CD14-positive monocyte (primary cell): ENCODE data around the gene GRAP. TPM values are rescaled to one million over a fixed set of nuclear protein-coding genes. Genes with fewer than 3 reads are reported as not detected.

ENCODE experiments used
- DNase-seq, 3 donors: peaks; one replicate each; pipeline ENCODE4 v3.0.0-alpha.2; 2011 to 2022
- H2AFZ ChIP-seq: 2 replicates; pipeline ENCODE4 v1.6.0; 2012; ENCODE audit warnings: mild to moderate bottlenecking, low read depth, low read length, inconsistent platforms; ENCODE audit not compliant: insufficient read depth, poor library complexity, severe bottlenecking
- H3K27ac ChIP-seq, 2 donors: 1 replicate in 1 of 2; 2 replicates in 1 of 2; pipeline ENCODE4 v1.5.1; 2012 to 2013; ENCODE audit warnings: low read length in 2 of 2, control low read depth in 1 of 2, inconsistent platforms in 1 of 2, low read depth in 1 of 2, mild to moderate bottlenecking in 1 of 2
- H3K27me3 ChIP-seq, 2 donors: one replicate each; pipeline versions ENCODE4 v1.6.0 to v1.6.1; 2011 to 2013; ENCODE audit warnings: low read length in 2 of 2; ENCODE audit not compliant: control insufficient read depth in 2 of 2, insufficient read depth in 2 of 2
- H3K36me3 ChIP-seq, 2 donors: replicated peaks in 1 of 2; 1 replicate in 1 of 2; 2 replicates in 1 of 2; pipeline versions ENCODE4 v1.5.1 to v1.6.1; 2012 to 2013; ENCODE audit warnings: low read length in 2 of 2, control low read depth in 1 of 2, inconsistent platforms in 1 of 2, mild to moderate bottlenecking in 1 of 2; ENCODE audit not compliant: insufficient read depth in 2 of 2, control insufficient read depth in 1 of 2
- H3K4me1 ChIP-seq, 2 donors: 1 replicate in 1 of 2; 2 replicates in 1 of 2; pipeline versions ENCODE4 v1.5.1 to v1.6.1; 2012 to 2013; ENCODE audit warnings: low read length in 2 of 2, control low read depth in 1 of 2, inconsistent platforms in 1 of 2, mild to moderate bottlenecking in 1 of 2, moderate library complexity in 1 of 2; ENCODE audit not compliant: insufficient read depth in 2 of 2, control insufficient read depth in 1 of 2
- H3K4me2 ChIP-seq: replicated peaks from 2 replicates; pipeline ENCODE3; 2012; ENCODE audit warnings: low read length, moderate library complexity, mild to moderate bottlenecking; ENCODE audit not compliant: poor library complexity, severe bottlenecking; ENCODE audit errors: extremely low read depth
- H3K4me3 ChIP-seq, 3 experiments: fragments of 200-600 bp in 1 of 3; sonication (generic) in 1 of 3; replicated peaks in 1 of 3; 1 replicate in 2 of 3; 2 replicates in 1 of 3; pipeline ENCODE4 v1.5.1; 2011 to 2013; ENCODE audit warnings: low read length in 3 of 3, mild to moderate bottlenecking in 3 of 3, control low read depth in 2 of 3, low read depth in 2 of 3, inconsistent platforms in 1 of 3, moderate library complexity in 1 of 3
- H3K79me2 ChIP-seq: 2 replicates; pipeline ENCODE4 v1.6.0; 2012; ENCODE audit warnings: mild to moderate bottlenecking, control low read depth, inconsistent platforms, low read length, moderate library complexity; ENCODE audit not compliant: insufficient read depth
- H3K9ac ChIP-seq: 2 replicates; pipeline ENCODE4 v1.6.0; 2017; ENCODE audit warnings: low read length, mild to moderate bottlenecking; ENCODE audit not compliant: insufficient read depth, poor library complexity, severe bottlenecking
- H3K9me3 ChIP-seq, 2 donors: replicated peaks in 1 of 2; 1 replicate in 1 of 2; 2 replicates in 1 of 2; pipeline versions ENCODE4 v1.5.1 to v1.6.1; 2012 to 2013; ENCODE audit warnings: low read length in 2 of 2, control low read depth in 1 of 2; ENCODE audit not compliant: control insufficient read depth in 1 of 2, insufficient read depth in 1 of 2
- H4K20me1 ChIP-seq: 2 replicates; pipeline ENCODE4 v1.6.0; 2012; ENCODE audit warnings: mild to moderate bottlenecking, low read length, control low read depth, moderate library complexity; ENCODE audit not compliant: insufficient read depth
- H3K27ac Mint-ChIP-seq, 7 donors: one replicate each; pipeline ENCODE4 v1.8.0; 2020; ENCODE audit warnings: mild to moderate bottlenecking in 7 of 7, mixed read lengths in 7 of 7, moderate library complexity in 6 of 7, inconsistent platforms in 2 of 7
- H3K27me3 Mint-ChIP-seq, 3 donors: one replicate each; pipeline ENCODE4 v1.8.0; 2021 to 2022; ENCODE audit warnings: low read depth in 3 of 3, mild to moderate bottlenecking in 3 of 3, mixed read lengths in 3 of 3, moderate library complexity in 3 of 3, inconsistent platforms in 1 of 3
- H3K36me3 Mint-ChIP-seq, 2 donors: one replicate each; pipeline ENCODE4 v1.8.0; 2020; ENCODE audit warnings: mixed read lengths in 2 of 2, inconsistent platforms in 1 of 2, mild to moderate bottlenecking in 1 of 2
- H3K4me1 Mint-ChIP-seq: one replicate; pipeline ENCODE4 v1.8.0; 2020; ENCODE audit warnings: mild to moderate bottlenecking, mixed read lengths
- H3K4me3 Mint-ChIP-seq, 2 donors: one replicate each; pipeline ENCODE4 v1.8.0; 2020; ENCODE audit warnings: mild to moderate bottlenecking in 2 of 2, mixed read lengths in 2 of 2, moderate library complexity in 1 of 2
- H3K9me3 Mint-ChIP-seq, 7 donors: one replicate each; pipeline ENCODE4 v1.8.0; 2020 to 2022; ENCODE audit warnings: mixed read lengths in 7 of 7, mild to moderate bottlenecking in 6 of 7, moderate library complexity in 6 of 7, inconsistent platforms in 2 of 7
- WGBS: methylation state at CpG from one replicate; pipeline ENCODE4 v1.1.5; 2013; ENCODE audit warnings: missing lambda C conversion rate; ENCODE audit not compliant: insufficient coverage; 5-methylcytosine and 5-hydroxymethylcytosine counted together
- intact Hi-C, 2 donors: fragments of 100-400 bp; cut with micrococcal nuclease; formaldehyde crosslinking; loops; one replicate each; pipeline versions ENCODE4 v1.15.0 to v1.15.1; 2023
- polyA plus RNA-seq, 3 donors: library from polyadenylated mRNA; depleted of rRNA in 1 of 3; unstranded in 2 of 3; stranded (reverse) in 1 of 3; fragments of 300-500 nt in 2 of 3; fragments of >200 nt in 1 of 3; fragmentation: Illumina TruSeq in 2 of 3; gene quantifications; 1 replicate in 2 of 3; 2 replicates in 1 of 3; pipeline ENCODE4 v1.2.3, GENCODE V29; 2012 to 2021
- TF ChIP-seq, protein P1 (sequence below): fragments of 200-600 bp; IDR thresholded peaks from one replicate; pipeline ENCODE4 v1.8.0; 2022; ENCODE audit warnings: antibody characterized with exemption, mild to moderate bottlenecking

The GRAP gene
- polyA plus RNA-seq, 3 donors, result 3.9 to 5.9 (median 4.5) TPM

- peaks cover 10% of the 10 kb centered on the region for H3K4me1 Mint-ChIP-seq
- H3K9me3 ChIP-seq, result no peaks in the 10 kb centered on the region
Measured at GRCh38 chr17:18997650-18998196, 49.0 kb downstream of the GRAP start.

DNA sequence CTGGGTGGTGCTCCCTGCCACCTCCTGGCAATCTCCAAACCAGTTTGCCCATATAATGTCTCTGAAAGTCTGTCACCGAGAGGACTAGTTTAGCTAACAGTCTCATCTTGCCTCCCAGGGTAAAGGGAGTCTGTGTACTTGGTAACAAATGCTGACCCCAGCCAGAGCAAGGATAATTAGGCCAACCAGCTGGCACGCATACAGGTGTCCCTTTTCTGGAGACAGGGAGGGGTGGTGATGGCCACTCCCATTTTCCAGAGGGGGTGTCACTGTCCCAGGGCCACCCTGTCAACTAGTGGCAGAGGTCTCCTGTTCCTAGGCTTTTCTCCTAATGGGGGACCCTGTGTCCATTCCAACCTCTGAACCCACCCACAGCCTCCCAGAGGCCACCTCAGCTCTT is 50.3 kb downstream of the GRAP start:
- H3K9ac ChIP-seq, result no peak overlapping the region
- TF ChIP-seq, protein P1, sequence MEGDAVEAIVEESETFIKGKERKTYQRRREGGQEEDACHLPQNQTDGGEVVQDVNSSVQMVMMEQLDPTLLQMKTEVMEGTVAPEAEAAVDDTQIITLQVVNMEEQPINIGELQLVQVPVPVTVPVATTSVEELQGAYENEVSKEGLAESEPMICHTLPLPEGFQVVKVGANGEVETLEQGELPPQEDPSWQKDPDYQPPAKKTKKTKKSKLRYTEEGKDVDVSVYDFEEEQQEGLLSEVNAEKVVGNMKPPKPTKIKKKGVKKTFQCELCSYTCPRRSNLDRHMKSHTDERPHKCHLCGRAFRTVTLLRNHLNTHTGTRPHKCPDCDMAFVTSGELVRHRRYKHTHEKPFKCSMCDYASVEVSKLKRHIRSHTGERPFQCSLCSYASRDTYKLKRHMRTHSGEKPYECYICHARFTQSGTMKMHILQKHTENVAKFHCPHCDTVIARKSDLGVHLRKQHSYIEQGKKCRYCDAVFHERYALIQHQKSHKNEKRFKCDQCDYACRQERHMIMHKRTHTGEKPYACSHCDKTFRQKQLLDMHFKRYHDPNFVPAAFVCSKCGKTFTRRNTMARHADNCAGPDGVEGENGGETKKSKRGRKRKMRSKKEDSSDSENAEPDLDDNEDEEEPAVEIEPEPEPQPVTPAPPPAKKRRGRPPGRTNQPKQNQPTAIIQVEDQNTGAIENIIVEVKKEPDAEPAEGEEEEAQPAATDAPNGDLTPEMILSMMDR, result no peak
- no peaks in the 10 kb centered on the region for H3K4me1 ChIP-seq
- intact Hi-C loops, result no loop called here
- H3K79me2 ChIP-seq, result no peaks in the 10 kb centered on the region
- H3K27ac ChIP-seq, result no peak overlapping the region
- no peak overlapping the region for H2AFZ ChIP-seq
- H3K36me3 Mint-ChIP-seq, result peaks cover 0 to 6% of the 10 kb centered on the region in 2 donors
- no peaks in the 10 kb centered on the region for H4K20me1 ChIP-seq
- no peak overlapping the region for H3K4me2 ChIP-seq
- no peak overlapping the region for H3K4me3 Mint-ChIP-seq
- H3K36me3 ChIP-seq, result no peaks in the 10 kb centered on the region
- no peak overlapping the region for H3K27ac Mint-ChIP-seq
- H3K27me3 Mint-ChIP-seq, result peaks cover 14 to 41% (median 22%) of the 10 kb centered on the region in 3 donors
- peaks cover 7% of the 10 kb centered on the region for H3K4me1 Mint-ChIP-seq
- H3K9me3 Mint-ChIP-seq, result peaks cover 4 to 18% (median 11%) of the 10 kb centered on the region in 7 donors
- H3K27me3 ChIP-seq, result peaks cover 0 to 11% of the 10 kb centered on the region in 2 donors
- no peak overlapping the region for H3K4me3 ChIP-seq
- H3K9me3 ChIP-seq, result no peaks in the 10 kb centered on the region
- DNase-seq, result no peak
- 100% methylated on average over 2 of the region's 2 CpGs for WGBS

More at GRCh38 chr17:18997650-18998196, 49.0 kb downstream of the GRAP start:
- Histone ChIP-seq H3K27me3 (peaks cover 0 to 19% of the 10 kb centered on the region in 2 donors), H3K4me1 (peaks cover 0 to 5% of the 10 kb centered on the region in 2 donors), H3K4me3 (no peak overlapping the region), H3K36me3 (no peaks in the 10 kb centered on the region), H3K27ac (no peak overlapping the region), H2AFZ (no peak overlapping the region), H3K9ac (no peak overlapping the region), H3K79me2 (no peaks in the 10 kb centered on the region), H3K4me2 (no peak overlapping the region), H4K20me1 (no peaks in the 10 kb centered on the region)
- TF ChIP-seq, protein P1, result no peak
- Mint-ChIP-seq H3K27ac (no peak overlapping the region), H3K27me3 (peaks cover 14 to 42% (median 29%) of the 10 kb centered on the region in 3 donors), H3K36me3 (peaks cover 3 to 6% of the 10 kb centered on the region in 2 donors), H3K9me3 (peaks cover 4 to 18% (median 11%) of the 10 kb centered on the region in 7 donors), H3K4me3 (no peak overlapping the region)
- intact Hi-C loops, result no loop called here
- no peak for DNase-seq
- WGBS, result 94% methylated on average over 3 of the region's 6 CpGs
